Panc1 (cell line): Measurements from ENCODE around the gene PLCH1.

Experiments
- CTCF ChIP-seq: fragments of 450-650 bp; IDR thresholded peaks from 2 replicates; pipeline ENCODE4 v1.5.1; 2017; ENCODE audit warnings: mild to moderate bottlenecking
- POLR2AphosphoS5 ChIP-seq: IDR thresholded peaks from 2 replicates; pipeline ENCODE4 v1.6.1; 2012; ENCODE audit warnings: mild to moderate bottlenecking, low read depth, low read length, moderate library complexity
- REST ChIP-seq, 2 experiments: IDR thresholded peaks; 2 replicates each; pipeline ENCODE4 v1.6.1; 2011 to 2012; ENCODE audit warnings: low read depth in 2 of 2, control low read depth in 1 of 2, low read length in 1 of 2, mild to moderate bottlenecking in 1 of 2, moderate library complexity in 1 of 2; ENCODE audit not compliant: insufficient read depth in 1 of 2
- SIN3A ChIP-seq: IDR thresholded peaks from 2 replicates; pipeline ENCODE4 v1.6.1; 2012; ENCODE audit warnings: low read depth, mild to moderate bottlenecking, low read length, moderate library complexity, borderline replicate concordance; ENCODE audit not compliant: insufficient read depth

- no peak for TF ChIP-seq POLR2AphosphoS5
- TF ChIP-seq CTCF, result no peak
- TF ChIP-seq REST (IDR thresholded peaks at IDR 0.05; ENCODE audit: insufficient read depth in 1 of 2, low read depth in 2 of 2, low read length in 1 of 2), result no peak
- no peak for TF ChIP-seq SIN3A
Measured at GRCh38 chr3:155595371-155595770, 149.5 kb downstream of the PLCH1 start.
